HepG2 (cell line): Measurements from ENCODE around the gene PPP1R27. TPM values are rescaled to one million over a fixed set of nuclear protein-coding genes. Genes with fewer than 3 reads are reported as not detected.
A peak's percentile ranks its signal among the peaks of the same experiment; 100 is the strongest.

Source experiments
- NCOA2 ChIP-seq: sonication (generic); formaldehyde crosslinking; IDR thresholded peaks from 2 replicates; pipeline ENCODE4 v1.8.0; 2022; ENCODE audit warnings: inconsistent platforms
- POLR2A ChIP-seq, 2 experiments: IDR thresholded peaks; 2 replicates each; pipeline ENCODE4 v1.6.1; 2011; ENCODE audit warnings: low read depth in 2 of 2, low read length in 2 of 2, mild to moderate bottlenecking in 1 of 2, moderate library complexity in 1 of 2; ENCODE audit not compliant: insufficient read depth in 1 of 2
- ZFP1 ChIP-seq: IDR thresholded peaks from 2 replicates; pipeline ENCODE4 v1.6.1; 2016
- ZNF253 ChIP-seq: sonication (generic); formaldehyde crosslinking; IDR thresholded peaks from 2 replicates; pipeline ENCODE4 v1.8.0; 2022; ENCODE audit warnings: mild to moderate bottlenecking, missing genetic modification reagents, borderline replicate concordance
- ZSCAN31 ChIP-seq: sonication (generic); formaldehyde crosslinking; IDR thresholded peaks from 2 replicates; pipeline ENCODE4 v1.5.0; 2020; ENCODE audit warnings: low read depth, mild to moderate bottlenecking, missing genetic modification reagents
- polyA plus RNA-seq, 8 experiments: library from polyadenylated mRNA; depleted of rRNA in 3 of 8; stranded (reverse) in 7 of 8; unstranded in 1 of 8; fragments of >200 nt; fragmentation: Illumina TruSeq in 4 of 8; extraction: Trizol in 4 of 8; gene quantifications; 2 replicates each; pipeline versions ENCODE4 v1.2.1 to v1.2.3, GENCODE V29; 2011 to 2016; ENCODE audit warnings: low read depth in 4 of 8, missing spikeins in 1 of 8, mixed read lengths in 1 of 8; ENCODE audit not compliant: insufficient read depth in 1 of 8
- total RNA-seq, 5 experiments: library from RNA; depleted of rRNA; stranded (reverse); fragments of >200 nt; fragmentation: Illumina TruSeq; extraction: Trizol; gene quantifications; 2 replicates each; pipeline ENCODE4 v1.2.3, GENCODE V29; 2016; ENCODE audit warnings: low read depth in 1 of 5
- TF ChIP-seq, protein P1 (sequence below): sonication (generic); formaldehyde crosslinking; IDR thresholded peaks from 2 replicates; pipeline ENCODE4 v1.4.0; 2020; ENCODE audit warnings: mild to moderate bottlenecking, missing genetic modification reagents
- TF ChIP-seq, protein P2 (sequence below): sonication (generic); formaldehyde crosslinking; IDR thresholded peaks from 2 replicates; pipeline ENCODE4 v1.8.1; 2023; ENCODE audit warnings: missing genetic modification reagents, mild to moderate bottlenecking, borderline replicate concordance
- TF ChIP-seq, protein P3 (sequence below): sonication (generic); formaldehyde crosslinking; IDR thresholded peaks from 2 replicates; pipeline ENCODE4 v1.4.0; 2020; ENCODE audit warnings: mild to moderate bottlenecking, low read depth, missing genetic modification reagents
- TF ChIP-seq, protein P4 (sequence below): sonication (generic); formaldehyde crosslinking; IDR thresholded peaks from 2 replicates; pipeline ENCODE4 v1.4.0; 2020; ENCODE audit warnings: missing genetic modification reagents
- TF ChIP-seq, protein P5 (sequence below): sonication (generic); formaldehyde crosslinking; IDR thresholded peaks from 2 replicates; pipeline ENCODE4 v1.5.0; 2020; ENCODE audit warnings: mild to moderate bottlenecking, missing genetic modification reagents

The PPP1R27 gene
- total and polyA plus RNA-seq, 2 of the 13 experiments (the other 11 are each of a cell fraction or from before 2014, with no cell fraction given): 0.17 to 1.00 TPM

DNA sequence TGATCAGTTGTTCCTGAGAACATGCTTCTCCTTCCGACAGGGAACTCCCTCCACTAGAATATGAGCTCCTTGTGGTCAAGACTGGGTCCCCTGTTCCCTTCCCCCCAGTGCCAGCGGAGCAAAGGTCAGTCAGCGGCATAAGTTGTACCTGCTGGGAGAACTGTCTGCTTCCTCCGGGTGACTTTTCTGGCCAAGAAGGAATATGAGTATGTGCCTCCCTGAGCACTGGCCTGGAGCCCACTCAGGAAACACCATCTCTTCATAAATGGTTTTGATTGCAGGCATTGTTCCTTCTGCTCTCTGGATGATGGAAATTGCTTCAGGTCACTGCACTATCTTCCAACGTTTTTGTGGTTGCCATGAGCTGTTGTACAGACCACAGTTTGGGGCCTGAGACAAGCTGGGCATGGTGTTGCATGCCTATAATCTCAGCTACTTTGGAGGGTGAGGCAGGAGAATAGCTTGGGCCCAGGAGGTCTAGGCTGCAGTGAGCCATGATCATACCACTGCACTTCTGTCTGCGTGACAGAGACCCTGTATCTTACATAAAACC lies 28.3 kb upstream of the PPP1R27 start (continued):
- TF ChIP-seq, protein P1, sequence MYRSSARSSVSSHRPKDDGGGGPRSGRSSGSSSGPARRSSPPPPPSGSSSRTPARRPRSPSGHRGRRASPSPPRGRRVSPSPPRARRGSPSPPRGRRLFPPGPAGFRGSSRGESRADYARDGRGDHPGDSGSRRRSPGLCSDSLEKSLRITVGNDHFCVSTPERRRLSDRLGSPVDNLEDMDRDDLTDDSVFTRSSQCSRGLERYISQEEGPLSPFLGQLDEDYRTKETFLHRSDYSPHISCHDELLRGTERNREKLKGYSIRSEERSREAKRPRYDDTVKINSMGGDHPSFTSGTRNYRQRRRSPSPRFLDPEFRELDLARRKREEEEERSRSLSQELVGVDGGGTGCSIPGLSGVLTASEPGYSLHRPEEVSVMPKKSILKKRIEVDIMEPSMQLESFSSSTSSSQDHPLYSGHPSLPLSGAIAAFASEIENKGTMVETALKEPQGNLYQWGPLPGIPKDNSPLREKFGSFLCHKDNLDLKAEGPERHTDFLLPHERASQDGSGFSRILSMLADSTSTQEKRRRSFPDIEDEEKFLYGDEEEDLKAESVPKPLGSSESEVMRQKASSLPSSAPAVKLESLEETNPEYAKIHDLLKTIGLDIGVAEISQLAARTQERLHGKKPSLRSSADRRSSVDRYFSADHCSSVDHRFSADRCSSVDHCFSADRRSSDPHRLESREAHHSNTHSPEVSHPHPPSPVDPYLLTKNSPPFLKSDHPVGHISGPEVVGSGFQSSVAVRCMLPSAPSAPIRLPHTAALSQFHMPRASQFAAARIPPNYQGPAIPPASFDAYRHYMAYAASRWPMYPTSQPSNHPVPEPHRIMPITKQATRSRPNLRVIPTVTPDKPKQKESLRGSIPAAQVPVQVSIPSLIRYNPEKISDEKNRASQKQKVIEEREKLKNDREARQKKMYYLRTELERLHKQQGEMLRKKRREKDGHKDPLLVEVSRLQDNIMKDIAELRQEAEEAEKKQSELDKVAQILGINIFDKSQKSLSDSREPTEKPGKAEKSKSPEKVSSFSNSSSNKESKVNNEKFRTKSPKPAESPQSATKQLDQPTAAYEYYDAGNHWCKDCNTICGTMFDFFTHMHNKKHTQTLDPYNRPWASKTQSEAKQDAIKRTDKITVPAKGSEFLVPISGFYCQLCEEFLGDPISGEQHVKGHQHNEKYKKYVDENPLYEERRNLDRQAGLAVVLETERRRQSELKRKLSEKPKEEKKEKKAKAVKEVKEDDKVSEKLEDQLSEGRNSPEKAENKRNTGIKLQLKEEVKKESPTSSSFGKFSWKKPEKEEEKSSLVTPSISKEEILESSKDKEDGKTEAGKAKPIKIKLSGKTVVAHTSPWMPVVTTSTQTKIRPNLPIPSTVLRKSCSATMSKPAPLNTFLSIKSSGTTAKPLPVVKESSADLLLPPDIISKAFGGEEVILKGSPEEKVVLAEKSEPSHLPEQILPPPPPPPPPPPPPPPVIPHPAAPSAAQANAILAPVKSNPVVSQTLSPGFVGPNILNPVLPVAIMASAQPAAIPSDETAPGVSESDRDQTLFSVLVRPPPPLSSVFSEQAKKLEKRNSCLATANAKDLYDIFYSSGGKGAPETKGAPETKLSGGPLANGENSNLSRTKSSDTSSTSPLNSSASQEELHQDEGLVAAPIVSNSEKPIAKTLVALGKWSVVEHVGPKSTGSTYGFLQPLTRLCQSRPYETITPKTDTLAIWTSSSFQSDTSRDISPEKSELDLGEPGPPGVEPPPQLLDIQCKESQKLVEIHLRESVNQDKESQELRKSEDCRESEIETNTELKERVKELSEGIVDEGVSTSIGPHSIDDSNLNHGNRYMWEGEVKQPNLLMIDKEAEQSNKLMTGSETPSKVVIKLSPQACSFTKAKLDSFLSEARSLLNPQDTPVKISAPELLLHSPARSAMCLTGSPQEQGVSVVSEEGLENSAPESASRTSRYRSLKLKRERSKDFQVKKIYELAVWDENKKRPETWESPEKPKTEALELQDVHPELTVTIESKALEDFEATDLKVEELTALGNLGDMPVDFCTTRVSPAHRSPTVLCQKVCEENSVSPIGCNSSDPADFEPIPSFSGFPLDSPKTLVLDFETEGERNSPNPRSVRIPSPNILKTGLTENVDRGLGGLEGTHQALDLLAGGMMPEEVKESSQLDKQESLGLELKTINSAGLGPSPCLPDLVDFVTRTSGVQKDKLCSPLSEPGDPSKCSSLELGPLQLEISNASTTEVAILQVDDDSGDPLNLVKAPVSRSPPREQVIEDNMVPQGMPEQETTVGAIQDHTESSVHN (CRISPR knock-in tag): 0 out of 2 replicates have a peak, but pooled peaks have one; percentile 52
- TF ChIP-seq, protein P2, sequence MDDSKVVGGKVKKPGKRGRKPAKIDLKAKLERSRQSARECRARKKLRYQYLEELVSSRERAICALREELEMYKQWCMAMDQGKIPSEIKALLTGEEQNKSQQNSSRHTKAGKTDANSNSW: no peak
- TF ChIP-seq ZFP1: no peak
- 0 out of 4 replicates have a peak, but pooled peaks of 1 of the 2 experiments have one; percentile 7 for TF ChIP-seq POLR2A (IDR thresholded peaks at IDR 0.05; ENCODE audit: insufficient read depth in 1 of 2, low read depth in 2 of 2, low read length in 2 of 2)
- TF ChIP-seq ZNF253 (CRISPR knock-in tag): no peak
- TF ChIP-seq, protein P3, sequence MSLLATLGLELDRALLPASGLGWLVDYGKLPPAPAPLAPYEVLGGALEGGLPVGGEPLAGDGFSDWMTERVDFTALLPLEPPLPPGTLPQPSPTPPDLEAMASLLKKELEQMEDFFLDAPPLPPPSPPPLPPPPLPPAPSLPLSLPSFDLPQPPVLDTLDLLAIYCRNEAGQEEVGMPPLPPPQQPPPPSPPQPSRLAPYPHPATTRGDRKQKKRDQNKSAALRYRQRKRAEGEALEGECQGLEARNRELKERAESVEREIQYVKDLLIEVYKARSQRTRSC: no peak
- TF ChIP-seq, protein P4, sequence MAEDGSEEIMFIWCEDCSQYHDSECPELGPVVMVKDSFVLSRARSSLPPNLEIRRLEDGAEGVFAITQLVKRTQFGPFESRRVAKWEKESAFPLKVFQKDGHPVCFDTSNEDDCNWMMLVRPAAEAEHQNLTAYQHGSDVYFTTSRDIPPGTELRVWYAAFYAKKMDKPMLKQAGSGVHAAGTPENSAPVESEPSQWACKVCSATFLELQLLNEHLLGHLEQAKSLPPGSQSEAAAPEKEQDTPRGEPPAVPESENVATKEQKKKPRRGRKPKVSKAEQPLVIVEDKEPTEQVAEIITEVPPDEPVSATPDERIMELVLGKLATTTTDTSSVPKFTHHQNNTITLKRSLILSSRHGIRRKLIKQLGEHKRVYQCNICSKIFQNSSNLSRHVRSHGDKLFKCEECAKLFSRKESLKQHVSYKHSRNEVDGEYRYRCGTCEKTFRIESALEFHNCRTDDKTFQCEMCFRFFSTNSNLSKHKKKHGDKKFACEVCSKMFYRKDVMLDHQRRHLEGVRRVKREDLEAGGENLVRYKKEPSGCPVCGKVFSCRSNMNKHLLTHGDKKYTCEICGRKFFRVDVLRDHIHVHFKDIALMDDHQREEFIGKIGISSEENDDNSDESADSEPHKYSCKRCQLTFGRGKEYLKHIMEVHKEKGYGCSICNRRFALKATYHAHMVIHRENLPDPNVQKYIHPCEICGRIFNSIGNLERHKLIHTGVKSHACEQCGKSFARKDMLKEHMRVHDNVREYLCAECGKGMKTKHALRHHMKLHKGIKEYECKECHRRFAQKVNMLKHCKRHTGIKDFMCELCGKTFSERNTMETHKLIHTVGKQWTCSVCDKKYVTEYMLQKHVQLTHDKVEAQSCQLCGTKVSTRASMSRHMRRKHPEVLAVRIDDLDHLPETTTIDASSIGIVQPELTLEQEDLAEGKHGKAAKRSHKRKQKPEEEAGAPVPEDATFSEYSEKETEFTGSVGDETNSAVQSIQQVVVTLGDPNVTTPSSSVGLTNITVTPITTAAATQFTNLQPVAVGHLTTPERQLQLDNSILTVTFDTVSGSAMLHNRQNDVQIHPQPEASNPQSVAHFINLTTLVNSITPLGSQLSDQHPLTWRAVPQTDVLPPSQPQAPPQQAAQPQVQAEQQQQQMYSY (CRISPR knock-in tag): no peak
- TF ChIP-seq, protein P5, sequence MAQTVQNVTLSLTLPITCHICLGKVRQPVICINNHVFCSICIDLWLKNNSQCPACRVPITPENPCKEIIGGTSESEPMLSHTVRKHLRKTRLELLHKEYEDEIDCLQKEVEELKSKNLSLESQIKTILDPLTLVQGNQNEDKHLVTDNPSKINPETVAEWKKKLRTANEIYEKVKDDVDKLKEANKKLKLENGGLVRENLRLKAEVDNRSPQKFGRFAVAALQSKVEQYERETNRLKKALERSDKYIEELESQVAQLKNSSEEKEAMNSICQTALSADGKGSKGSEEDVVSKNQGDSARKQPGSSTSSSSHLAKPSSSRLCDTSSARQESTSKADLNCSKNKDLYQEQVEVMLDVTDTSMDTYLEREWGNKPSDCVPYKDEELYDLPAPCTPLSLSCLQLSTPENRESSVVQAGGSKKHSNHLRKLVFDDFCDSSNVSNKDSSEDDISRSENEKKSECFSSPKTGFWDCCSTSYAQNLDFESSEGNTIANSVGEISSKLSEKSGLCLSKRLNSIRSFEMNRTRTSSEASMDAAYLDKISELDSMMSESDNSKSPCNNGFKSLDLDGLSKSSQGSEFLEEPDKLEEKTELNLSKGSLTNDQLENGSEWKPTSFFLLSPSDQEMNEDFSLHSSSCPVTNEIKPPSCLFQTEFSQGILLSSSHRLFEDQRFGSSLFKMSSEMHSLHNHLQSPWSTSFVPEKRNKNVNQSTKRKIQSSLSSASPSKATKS (CRISPR knock-in tag): no peak
- TF ChIP-seq ZSCAN31: no peak
- TF ChIP-seq NCOA2 (CRISPR knock-in tag): no peak
